ENCODE results near the gene SYT17.

- TF ChIP-seq CTCF (IDR thresholded peaks at IDR 0.05 in 2 of 3, conservative IDR thresholded peaks at IDR 0.05 in 1 of 3; ENCODE audit: borderline replicate concordance in 1 of 3, insufficient read depth in 1 of 3, low read depth in 2 of 3, low read length in 2 of 3) (no peak), FOSL1 (IDR thresholded peaks at IDR 0.05; ENCODE audit: low read depth) (no peak), EZH2 (IDR thresholded peaks at IDR 0.05) (no peak), POLR2A (IDR thresholded peaks at IDR 0.05; ENCODE audit: borderline replicate concordance, extremely low read depth, insufficient read depth, insufficient read length) (no peak), SRF (IDR thresholded peaks at IDR 0.05; ENCODE audit: low read depth) (no peak), JUND (IDR thresholded peaks at IDR 0.05) (no peak), RAD21 (IDR thresholded peaks at IDR 0.05; ENCODE audit: low read depth) (no peak)
- TF ChIP-seq, protein P1, sequence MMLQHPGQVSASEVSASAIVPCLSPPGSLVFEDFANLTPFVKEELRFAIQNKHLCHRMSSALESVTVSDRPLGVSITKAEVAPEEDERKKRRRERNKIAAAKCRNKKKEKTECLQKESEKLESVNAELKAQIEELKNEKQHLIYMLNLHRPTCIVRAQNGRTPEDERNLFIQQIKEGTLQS (IDR thresholded peaks at IDR 0.05): no peak
- TF ChIP-seq, protein P2, sequence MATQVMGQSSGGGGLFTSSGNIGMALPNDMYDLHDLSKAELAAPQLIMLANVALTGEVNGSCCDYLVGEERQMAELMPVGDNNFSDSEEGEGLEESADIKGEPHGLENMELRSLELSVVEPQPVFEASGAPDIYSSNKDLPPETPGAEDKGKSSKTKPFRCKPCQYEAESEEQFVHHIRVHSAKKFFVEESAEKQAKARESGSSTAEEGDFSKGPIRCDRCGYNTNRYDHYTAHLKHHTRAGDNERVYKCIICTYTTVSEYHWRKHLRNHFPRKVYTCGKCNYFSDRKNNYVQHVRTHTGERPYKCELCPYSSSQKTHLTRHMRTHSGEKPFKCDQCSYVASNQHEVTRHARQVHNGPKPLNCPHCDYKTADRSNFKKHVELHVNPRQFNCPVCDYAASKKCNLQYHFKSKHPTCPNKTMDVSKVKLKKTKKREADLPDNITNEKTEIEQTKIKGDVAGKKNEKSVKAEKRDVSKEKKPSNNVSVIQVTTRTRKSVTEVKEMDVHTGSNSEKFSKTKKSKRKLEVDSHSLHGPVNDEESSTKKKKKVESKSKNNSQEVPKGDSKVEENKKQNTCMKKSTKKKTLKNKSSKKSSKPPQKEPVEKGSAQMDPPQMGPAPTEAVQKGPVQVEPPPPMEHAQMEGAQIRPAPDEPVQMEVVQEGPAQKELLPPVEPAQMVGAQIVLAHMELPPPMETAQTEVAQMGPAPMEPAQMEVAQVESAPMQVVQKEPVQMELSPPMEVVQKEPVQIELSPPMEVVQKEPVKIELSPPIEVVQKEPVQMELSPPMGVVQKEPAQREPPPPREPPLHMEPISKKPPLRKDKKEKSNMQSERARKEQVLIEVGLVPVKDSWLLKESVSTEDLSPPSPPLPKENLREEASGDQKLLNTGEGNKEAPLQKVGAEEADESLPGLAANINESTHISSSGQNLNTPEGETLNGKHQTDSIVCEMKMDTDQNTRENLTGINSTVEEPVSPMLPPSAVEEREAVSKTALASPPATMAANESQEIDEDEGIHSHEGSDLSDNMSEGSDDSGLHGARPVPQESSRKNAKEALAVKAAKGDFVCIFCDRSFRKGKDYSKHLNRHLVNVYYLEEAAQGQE (IDR thresholded peaks at IDR 0.05; ENCODE audit: low read depth): no peak
- TF ChIP-seq, protein P3, sequence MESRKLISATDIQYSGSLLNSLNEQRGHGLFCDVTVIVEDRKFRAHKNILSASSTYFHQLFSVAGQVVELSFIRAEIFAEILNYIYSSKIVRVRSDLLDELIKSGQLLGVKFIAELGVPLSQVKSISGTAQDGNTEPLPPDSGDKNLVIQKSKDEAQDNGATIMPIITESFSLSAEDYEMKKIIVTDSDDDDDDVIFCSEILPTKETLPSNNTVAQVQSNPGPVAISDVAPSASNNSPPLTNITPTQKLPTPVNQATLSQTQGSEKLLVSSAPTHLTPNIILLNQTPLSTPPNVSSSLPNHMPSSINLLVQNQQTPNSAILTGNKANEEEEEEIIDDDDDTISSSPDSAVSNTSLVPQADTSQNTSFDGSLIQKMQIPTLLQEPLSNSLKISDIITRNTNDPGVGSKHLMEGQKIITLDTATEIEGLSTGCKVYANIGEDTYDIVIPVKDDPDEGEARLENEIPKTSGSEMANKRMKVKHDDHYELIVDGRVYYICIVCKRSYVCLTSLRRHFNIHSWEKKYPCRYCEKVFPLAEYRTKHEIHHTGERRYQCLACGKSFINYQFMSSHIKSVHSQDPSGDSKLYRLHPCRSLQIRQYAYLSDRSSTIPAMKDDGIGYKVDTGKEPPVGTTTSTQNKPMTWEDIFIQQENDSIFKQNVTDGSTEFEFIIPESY (IDR thresholded peaks at IDR 0.05; ENCODE audit: extremely low read depth, insufficient replicate concordance, low read length): no peak
Observed at GRCh38 chr16:19301931-19302330, 133.9 kb downstream of the SYT17 start.
